HepG2 (cell line): Measurements from ENCODE around the gene SNX19. TPM values are rescaled to one million over a fixed set of nuclear protein-coding genes. Genes with fewer than 3 reads are reported as not detected.
A peak's percentile ranks its signal among the peaks of the same experiment; 100 is the strongest.

Experiments used
- ATAC-seq: fragments of 200-7000 bp; cut with Tn5 transposase; 3 replicates; pipeline ENCODE4 v1.9.1; 2020; ENCODE audit warnings: mild to moderate bottlenecking, moderate library complexity
- BruUV-seq: library from RNA; stranded (reverse); fragments of 400-500 nt; replicated peaks from 2 replicates; lab custom pipeline; 2021; lab: Mats Ljungman, UMichigan
- CTCF ChIA-PET: fragments of 300-600 bp; formaldehyde crosslinking; extraction: SDS; loops from one replicate; lab custom pipeline; 2021; ENCODE audit warnings: low total read pairs, inconsistent platforms, low intra/inter-chr PET ratio; lab: Yijun Ruan, JAX
- POLR2A ChIA-PET: fragments of 350-600 bp; sonication (Branson Sonifier 250); formaldehyde crosslinking; loops from one replicate; lab custom pipeline; 2020; ENCODE audit warnings: antibody characterized with exemption, inconsistent platforms; lab: Yijun Ruan, JAX
- DNase-seq: peaks from one replicate; pipeline ENCODE4 v3.0.0-alpha.2; 2015; ENCODE audit warnings: low spot score
- FAIRE-seq: peaks from 3 replicates; lab custom pipeline; 2011; peaks lifted over from hg19 to GRCh38; lab: Jason Lieb, UNC
- H2AFZ ChIP-seq: one replicate; pipeline ENCODE4 v1.6.1; 2011; ENCODE audit warnings: low read length, inconsistent platforms
- H3K27ac ChIP-seq: fragments of 300-600 bp; 3 replicates; pipeline ENCODE4 v1.8.0; 2011; ENCODE audit warnings: mixed run types, mild to moderate bottlenecking, mixed read lengths, low read length, inconsistent platforms; ENCODE audit not compliant: insufficient read depth; ENCODE audit errors: extremely low read length
- H3K27me3 ChIP-seq, 2 experiments: fragments of 200-600 bp in 1 of 2; 2 replicates in 1 of 2; 3 replicates in 1 of 2; pipeline versions ENCODE4 v1.6.0 to v1.8.0; 2011; ENCODE audit warnings: low read length in 2 of 2, mild to moderate bottlenecking in 2 of 2, moderate library complexity in 2 of 2, inconsistent platforms in 1 of 2; ENCODE audit not compliant: insufficient read depth in 2 of 2, control insufficient read depth in 1 of 2
- H3K36me3 ChIP-seq, 2 experiments: fragments of 200-600 bp in 1 of 2; replicated peaks in 1 of 2; 2 replicates in 1 of 2; 3 replicates in 1 of 2; pipeline versions ENCODE4 v1.5.1 to v1.8.0; 2011; ENCODE audit warnings: low read length in 2 of 2, inconsistent platforms in 1 of 2; ENCODE audit not compliant: insufficient read depth in 2 of 2, control insufficient read depth in 1 of 2
- H3K4me1 ChIP-seq: 2 replicates; pipeline ENCODE4 v1.5.1; 2012; ENCODE audit warnings: low read length, inconsistent platforms; ENCODE audit not compliant: insufficient read depth
- H3K4me2 ChIP-seq: 2 replicates; pipeline ENCODE4 v1.6.0; 2011; ENCODE audit warnings: low read depth, low read length, inconsistent platforms
- H3K4me3 ChIP-seq, 3 experiments: fragments of 200-600 bp in 1 of 3; sonication (generic), shearing (Covaris generic) in 1 of 3; replicated peaks in 1 of 3; 2 replicates each; pipeline ENCODE4 v1.5.1; 2011 to 2016; ENCODE audit warnings: low read length in 3 of 3, inconsistent platforms in 2 of 3, low read depth in 2 of 3, mild to moderate bottlenecking in 2 of 3, control low read depth in 1 of 3, mixed read lengths in 1 of 3; ENCODE audit not compliant: insufficient read depth in 1 of 3
- H3K79me2 ChIP-seq: one replicate; pipeline ENCODE4 v1.6.1; 2011; ENCODE audit warnings: low read length, inconsistent platforms; ENCODE audit not compliant: insufficient read depth
- H3K9ac ChIP-seq: 2 replicates; pipeline ENCODE4 v1.6.0; 2011; ENCODE audit warnings: mild to moderate bottlenecking, low read depth, low read length, inconsistent platforms; ENCODE audit not compliant: insufficient read depth
- H3K9me3 ChIP-seq: 2 replicates; pipeline ENCODE4 v1.5.1; 2012; ENCODE audit warnings: mild to moderate bottlenecking, low read length
- H4K20me1 ChIP-seq: 2 replicates; pipeline ENCODE4 v1.6.0; 2011; ENCODE audit warnings: inconsistent platforms, mild to moderate bottlenecking, low read length, moderate library complexity; ENCODE audit not compliant: insufficient read depth
- CEBPG ChIP-seq: IDR thresholded peaks from 2 replicates; pipeline ENCODE4 v1.6.1; 2016
- ELF1 ChIP-seq: sonication (generic); formaldehyde crosslinking; IDR thresholded peaks from 2 replicates; pipeline ENCODE4 v1.4.0; 2020; ENCODE audit warnings: missing genetic modification reagents
- ERF ChIP-seq: IDR thresholded peaks from 2 replicates; pipeline ENCODE4 v1.6.1; 2018; ENCODE audit warnings: missing biosample characterization, missing genetic modification reagents
- GABPB1 ChIP-seq: IDR thresholded peaks from 2 replicates; pipeline ENCODE4 v1.6.1; 2016; ENCODE audit warnings: mild to moderate bottlenecking, missing genetic modification reagents, moderate library complexity, missing compliant biosample characterization
- IRF2 ChIP-seq: IDR thresholded peaks from 2 replicates; pipeline ENCODE4 v1.6.1; 2018; ENCODE audit warnings: missing genetic modification reagents, missing compliant biosample characterization
- MED1 ChIP-seq: sonication (generic); formaldehyde crosslinking; IDR thresholded peaks from 2 replicates; pipeline ENCODE4 v1.4.0; 2020; ENCODE audit warnings: missing genetic modification reagents
- MYC ChIP-seq: sonication (generic); formaldehyde crosslinking; IDR thresholded peaks from 2 replicates; pipeline ENCODE4 v1.9.0; 2021; ENCODE audit warnings: missing genetic modification reagents, borderline replicate concordance
- SALL2 ChIP-seq: sonication (generic); formaldehyde crosslinking; IDR thresholded peaks from 2 replicates; pipeline ENCODE4 v1.8.1; 2023; ENCODE audit warnings: mild to moderate bottlenecking, missing genetic modification reagents, inconsistent platforms
- SAP130 ChIP-seq: IDR thresholded peaks from 2 replicates; pipeline ENCODE4 v1.6.1; 2016; ENCODE audit warnings: low read depth
- SP1 ChIP-seq, 2 experiments: fragments of 450-650 bp in 1 of 2; sonication (generic) in 1 of 2; formaldehyde crosslinking in 1 of 2; IDR thresholded peaks; 2 replicates each; pipeline versions ENCODE4 v1.4.0 to v1.6.1; 2016 to 2020; ENCODE audit warnings: missing genetic modification reagents in 1 of 2
- THRA ChIP-seq: sonication (generic); formaldehyde crosslinking; IDR thresholded peaks from 2 replicates; pipeline ENCODE4 v1.4.0; 2020; ENCODE audit warnings: missing genetic modification reagents, borderline replicate concordance
- YEATS2 ChIP-seq: sonication (generic); formaldehyde crosslinking; IDR thresholded peaks from 2 replicates; pipeline ENCODE4 v1.4.0; 2020; ENCODE audit warnings: missing genetic modification reagents, borderline replicate concordance
- ZMYM4 ChIP-seq: sonication (generic); formaldehyde crosslinking; IDR thresholded peaks from 2 replicates; pipeline ENCODE4 v1.8.1; 2023; ENCODE audit warnings: mild to moderate bottlenecking, missing genetic modification reagents
- ZNF230 ChIP-seq: sonication (generic); formaldehyde crosslinking; IDR thresholded peaks from 2 replicates; pipeline ENCODE4 v1.4.0; 2020; ENCODE audit warnings: mild to moderate bottlenecking, missing genetic modification reagents
- ZNF567 ChIP-seq: sonication (generic); formaldehyde crosslinking; IDR thresholded peaks from 2 replicates; pipeline ENCODE4 v1.8.1; 2023; ENCODE audit warnings: mild to moderate bottlenecking, missing genetic modification reagents, borderline replicate concordance
- ZNF605 ChIP-seq: sonication (generic); formaldehyde crosslinking; IDR thresholded peaks from 2 replicates; pipeline ENCODE4 v1.8.0; 2022; ENCODE audit warnings: mild to moderate bottlenecking, missing genetic modification reagents
- ZNF720 ChIP-seq: sonication (generic); formaldehyde crosslinking; IDR thresholded peaks from 2 replicates; pipeline ENCODE4 v1.4.0; 2020; ENCODE audit warnings: missing genetic modification reagents
- ZNF891 ChIP-seq: sonication (generic); formaldehyde crosslinking; IDR thresholded peaks from 2 replicates; pipeline ENCODE4 v1.5.0; 2020; ENCODE audit warnings: mild to moderate bottlenecking, missing genetic modification reagents
- WGBS: methylation state at CpG from one replicate; pipeline ENCODE4 v1.1.6; 2017; ENCODE audit warnings: low lambda C conversion rate; 5-methylcytosine and 5-hydroxymethylcytosine counted together
- in situ Hi-C: cut with HindIII; loops from 2 replicates; pipeline ENCODE4 v1.10.0; 2017; ENCODE audit warnings: low pct_unique_long_range_greater_than_20kb; ENCODE audit not compliant: extremely low pct_ligation_motif_present
- intact Hi-C: fragments of 100-400 bp; cut with micrococcal nuclease; formaldehyde crosslinking; loops from one replicate; pipeline ENCODE4 v1.10.0; 2022; ENCODE audit not compliant: unreplicated experiment
- polyA plus RNA-seq, 8 experiments: library from polyadenylated mRNA; depleted of rRNA in 3 of 8; stranded (reverse) in 7 of 8; unstranded in 1 of 8; fragments of >200 nt; fragmentation: Illumina TruSeq in 4 of 8; extraction: Trizol in 4 of 8; gene quantifications; 2 replicates each; pipeline versions ENCODE4 v1.2.1 to v1.2.3, GENCODE V29; 2011 to 2016; ENCODE audit warnings: low read depth in 4 of 8, missing spikeins in 1 of 8, mixed read lengths in 1 of 8; ENCODE audit not compliant: insufficient read depth in 1 of 8
- total RNA-seq, 5 experiments: library from RNA; depleted of rRNA; stranded (reverse); fragments of >200 nt; fragmentation: Illumina TruSeq; extraction: Trizol; gene quantifications; 2 replicates each; pipeline ENCODE4 v1.2.3, GENCODE V29; 2016; ENCODE audit warnings: low read depth in 1 of 5
- TF ChIP-seq, protein P1 (sequence below): sonication (generic); formaldehyde crosslinking; IDR thresholded peaks from 2 replicates; pipeline ENCODE4 v1.5.1; 2020; ENCODE audit warnings: mild to moderate bottlenecking, missing genetic modification reagents, moderate library complexity

The SNX19 gene
- total and polyA plus RNA-seq, 2 of the 13 experiments (the other 11 are each of a cell fraction or from before 2014, with no cell fraction given) = 0.13 to 0.27 TPM

GRCh38 chr11:130861902-130862860, 54.1 kb downstream of the SNX19 start:
- peak; percentile 56 for FAIRE-seq
- H3K27me3 ChIP-seq = peaks cover 0 to 13% of the 10 kb centered on the region in 2 experiments; a peak in 3 of 5 replicates
- H3K9ac ChIP-seq = no peak overlapping the region
- in situ Hi-C loops = no loop called here
- H2AFZ ChIP-seq = no peak overlapping the region
- H3K4me3 ChIP-seq = no peak overlapping the region
- BruUV-seq = no TSS peak
- ChIA-PET CTCF (interaction anchor here (0.6 to 6.8 kb wide), 5 partner anchors 10 to 649 kb away, joined by 3 to 255 read pairs (median 4); no protein-coding TSS in a partner anchor), POLR2A (no interaction called here)
- peaks cover 17% of the 10 kb centered on the region for H3K4me1 ChIP-seq
- no peaks in the 10 kb centered on the region for H3K9me3 ChIP-seq
- no peaks in the 10 kb centered on the region for H4K20me1 ChIP-seq
- 16% methylated on average over 13 of the region's 30 CpGs for WGBS
- H3K4me2 ChIP-seq = no peak overlapping the region
- no peaks in the 10 kb centered on the region for H3K79me2 ChIP-seq
- intact Hi-C loops = loop anchor here (1.0 kb wide), 2 partner anchors 32 to 428 kb away; no protein-coding TSS in a partner anchor
- peak; percentile 83 for DNase-seq
- no peak overlapping the region for H3K27ac ChIP-seq
- H3K36me3 ChIP-seq = no peaks in the 10 kb centered on the region
- peak; percentile 82 for ATAC-seq
- TF ChIP-seq, protein P1, sequence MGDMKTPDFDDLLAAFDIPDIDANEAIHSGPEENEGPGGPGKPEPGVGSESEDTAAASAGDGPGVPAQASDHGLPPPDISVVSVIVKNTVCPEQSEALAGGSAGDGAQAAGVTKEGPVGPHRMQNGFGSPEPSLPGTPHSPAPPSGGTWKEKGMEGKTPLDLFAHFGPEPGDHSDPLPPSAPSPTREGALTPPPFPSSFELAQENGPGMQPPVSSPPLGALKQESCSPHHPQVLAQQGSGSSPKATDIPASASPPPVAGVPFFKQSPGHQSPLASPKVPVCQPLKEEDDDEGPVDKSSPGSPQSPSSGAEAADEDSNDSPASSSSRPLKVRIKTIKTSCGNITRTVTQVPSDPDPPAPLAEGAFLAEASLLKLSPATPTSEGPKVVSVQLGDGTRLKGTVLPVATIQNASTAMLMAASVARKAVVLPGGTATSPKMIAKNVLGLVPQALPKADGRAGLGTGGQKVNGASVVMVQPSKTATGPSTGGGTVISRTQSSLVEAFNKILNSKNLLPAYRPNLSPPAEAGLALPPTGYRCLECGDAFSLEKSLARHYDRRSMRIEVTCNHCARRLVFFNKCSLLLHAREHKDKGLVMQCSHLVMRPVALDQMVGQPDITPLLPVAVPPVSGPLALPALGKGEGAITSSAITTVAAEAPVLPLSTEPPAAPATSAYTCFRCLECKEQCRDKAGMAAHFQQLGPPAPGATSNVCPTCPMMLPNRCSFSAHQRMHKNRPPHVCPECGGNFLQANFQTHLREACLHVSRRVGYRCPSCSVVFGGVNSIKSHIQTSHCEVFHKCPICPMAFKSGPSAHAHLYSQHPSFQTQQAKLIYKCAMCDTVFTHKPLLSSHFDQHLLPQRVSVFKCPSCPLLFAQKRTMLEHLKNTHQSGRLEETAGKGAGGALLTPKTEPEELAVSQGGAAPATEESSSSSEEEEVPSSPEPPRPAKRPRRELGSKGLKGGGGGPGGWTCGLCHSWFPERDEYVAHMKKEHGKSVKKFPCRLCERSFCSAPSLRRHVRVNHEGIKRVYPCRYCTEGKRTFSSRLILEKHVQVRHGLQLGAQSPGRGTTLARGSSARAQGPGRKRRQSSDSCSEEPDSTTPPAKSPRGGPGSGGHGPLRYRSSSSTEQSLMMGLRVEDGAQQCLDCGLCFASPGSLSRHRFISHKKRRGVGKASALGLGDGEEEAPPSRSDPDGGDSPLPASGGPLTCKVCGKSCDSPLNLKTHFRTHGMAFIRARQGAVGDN = peak; percentile 47
- TF ChIP-seq ZNF567 (no peak), SAP130 (CRISPR knock-in tag) (peak; percentile 21; the same call in 1 of the 2 replicates), MED1 (CRISPR knock-in tag) (peak; percentile 35), ZNF720 (CRISPR knock-in tag) (no peak), THRA (CRISPR knock-in tag) (peak; percentile 67), ZNF230 (CRISPR knock-in tag) (0 out of 2 replicates have a peak, but pooled peaks have one; percentile 46), ZMYM4 (peak; percentile 57; the same call in 1 of the 2 replicates), YEATS2 (0 out of 2 replicates have a peak, but pooled peaks have one; percentile 40), IRF2 (CRISPR knock-in tag) (peak; percentile 43; the same call in 1 of the 2 replicates), GABPB1 (peak; percentile 68), SALL2 (CRISPR knock-in tag) (0 out of 2 replicates have a peak, but pooled peaks have one; percentile 56), CEBPG (peak; percentile 11; the same call in 1 of the 2 replicates), MYC (CRISPR knock-in tag) (peak; percentile 40; the same call in 1 of the 2 replicates), ZNF605 (CRISPR knock-in tag) (no peak), SP1 (IDR thresholded peaks at IDR 0.05) (no peak), SP1 (CRISPR knock-in tag; IDR thresholded peaks at IDR 0.05) (0 out of 2 replicates have a peak, but pooled peaks have one; percentile 60), ERF (CRISPR knock-in tag) (peak; percentile 79), ELF1 (CRISPR knock-in tag) (peak; percentile 45; the same call in 1 of the 2 replicates), ZNF891 (CRISPR knock-in tag) (peak; percentile 83; the same call in 1 of the 2 replicates)
